Skeletal muscle satellite cell (primary cell): ENCODE data around the gene CATSPERZ.

ENCODE experiments used
- H3K27me3 ChIP-seq: 2 replicates; pipeline ENCODE4 v1.7.0; 2013; ENCODE audit warnings: low read length; ENCODE audit not compliant: control insufficient read depth, insufficient read depth
- H3K36me3 ChIP-seq: 2 replicates; pipeline ENCODE4 v1.7.0; 2013; ENCODE audit warnings: mild to moderate bottlenecking, control low read depth, low read length; ENCODE audit not compliant: insufficient read depth
- H3K4me1 ChIP-seq: 2 replicates; pipeline ENCODE4 v1.7.0; 2013; ENCODE audit warnings: low read length; ENCODE audit not compliant: control insufficient read depth, insufficient read depth
- H3K4me2 ChIP-seq: 2 replicates; pipeline ENCODE4 v1.7.0; 2013; ENCODE audit warnings: mild to moderate bottlenecking, low read length
- H3K4me3 ChIP-seq: 2 replicates; pipeline ENCODE4 v1.7.0; 2013; ENCODE audit warnings: low read length
- H3K9ac ChIP-seq: 2 replicates; pipeline ENCODE4 v1.7.0; 2013; ENCODE audit warnings: mild to moderate bottlenecking, low read depth, low read length, moderate library complexity
- H3K9me3 ChIP-seq: replicated peaks from 2 replicates; pipeline ENCODE4 v1.7.0; 2013; ENCODE audit warnings: mild to moderate bottlenecking, control low read depth, low read length

Gene CATSPERZ

DNA sequence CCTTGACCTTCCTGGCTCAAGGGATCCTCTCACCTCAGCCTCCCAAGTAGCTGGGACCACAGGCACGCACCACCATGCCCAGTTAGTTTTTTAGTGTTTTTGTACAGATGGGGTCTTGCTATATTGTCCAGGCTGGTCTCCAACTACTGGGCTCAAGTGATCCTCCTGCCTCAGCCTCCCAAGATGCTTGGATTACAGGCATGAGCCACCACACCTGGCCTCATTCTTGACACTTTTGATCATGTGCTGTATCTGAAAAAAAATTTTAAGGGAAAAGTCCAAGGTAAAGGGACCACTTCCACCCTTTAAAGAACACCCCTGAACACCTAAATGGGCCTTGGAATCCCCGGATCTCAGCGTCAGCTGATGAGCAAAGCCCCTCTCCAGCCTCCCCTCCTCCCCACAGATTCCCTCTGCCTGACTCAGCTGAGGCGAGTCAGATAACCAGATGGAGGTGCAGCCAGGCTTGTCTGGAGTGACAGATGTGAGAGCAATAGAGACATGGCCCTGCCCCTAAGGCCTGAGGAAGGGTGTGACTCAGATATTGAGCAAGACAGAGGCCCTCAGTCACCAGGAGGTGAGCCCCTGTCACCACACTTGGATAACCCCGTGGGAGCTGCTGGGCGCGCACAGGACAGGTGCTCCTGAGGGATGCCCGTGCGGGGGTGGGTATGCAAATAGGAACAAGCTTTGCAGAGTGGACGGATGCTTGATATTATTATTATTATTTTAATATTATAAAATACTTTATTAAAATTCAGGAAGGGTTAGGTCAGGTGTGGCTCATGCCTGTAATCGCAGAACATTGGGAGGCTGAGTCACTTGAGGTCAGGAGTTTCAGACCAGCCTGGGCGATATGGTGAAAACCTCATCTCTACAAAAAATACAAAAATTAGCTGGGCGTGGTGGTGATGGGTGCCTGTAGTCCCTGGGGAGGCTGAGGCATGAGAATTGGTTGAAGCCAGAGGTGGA lies 34.9 kb downstream of the CATSPERZ start:
- Histone ChIP-seq H3K4me1 (peaks cover 23% of the 10 kb centered on the region), H3K36me3 (no peaks in the 10 kb centered on the region)

DNA sequence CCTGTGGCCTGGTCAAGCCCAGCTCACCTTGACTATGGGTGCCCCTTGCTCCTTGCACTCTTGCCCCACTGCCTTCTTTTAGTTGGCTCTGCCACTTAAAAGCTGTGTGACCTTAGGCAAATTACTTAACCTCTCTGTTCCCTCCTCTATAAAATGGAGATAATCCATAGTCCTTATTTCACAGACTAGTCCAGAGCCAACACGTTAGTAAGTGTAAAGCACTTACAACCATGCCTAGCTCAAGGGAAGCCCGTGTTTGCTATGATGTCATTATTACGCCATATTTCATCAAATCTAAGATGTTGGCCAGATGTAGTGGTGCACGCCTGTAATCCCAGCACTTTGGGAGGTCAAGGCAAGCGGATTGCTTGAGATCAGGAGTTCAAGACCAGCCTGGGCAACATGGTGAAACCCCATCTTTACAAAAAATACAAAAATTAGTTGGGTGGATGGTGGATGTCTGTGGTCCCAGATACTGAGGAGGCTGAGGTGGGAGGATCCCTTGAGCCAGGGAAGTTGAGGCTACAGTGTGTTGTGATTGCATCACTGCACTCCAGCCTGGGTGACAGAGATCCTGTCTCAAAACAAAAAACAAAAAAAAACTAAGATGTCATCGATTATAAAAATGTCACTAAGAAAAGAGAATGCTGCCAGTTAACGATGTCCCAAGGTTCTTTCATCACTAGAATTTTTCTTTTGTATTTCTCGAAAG lies 37.5 kb downstream of the CATSPERZ start:
- Histone ChIP-seq H3K4me2 (no peak overlapping the region), H3K4me1 (peaks cover 18% of the 10 kb centered on the region), H3K27me3 (no peaks in the 10 kb centered on the region), H3K9me3 (no peaks in the 10 kb centered on the region), H3K9ac (no peak overlapping the region), H3K4me3 (no peak overlapping the region), H3K36me3 (no peaks in the 10 kb centered on the region)

More for the DNA sequence above, 34.9 kb downstream of the CATSPERZ start:
- Histone ChIP-seq H3K4me3 (no peak overlapping the region), H3K4me2 (no peak overlapping the region), H3K9me3 (no peaks in the 10 kb centered on the region), H3K9ac (no peak overlapping the region), H3K27me3 (no peaks in the 10 kb centered on the region)

- Histone ChIP-seq H3K9me3 (no peaks in the 10 kb centered on the region), H3K36me3 (no peaks in the 10 kb centered on the region), H3K9ac (no peak overlapping the region), H3K4me3 (no peak overlapping the region), H3K4me1 (peaks cover 18% of the 10 kb centered on the region), H3K27me3 (no peaks in the 10 kb centered on the region), H3K4me2 (no peak overlapping the region)
Measured at GRCh38 chr11:64338716-64339115, 38.6 kb downstream of the CATSPERZ start.

- Histone ChIP-seq H3K27me3 (no peaks in the 10 kb centered on the region), H3K36me3 (no peaks in the 10 kb centered on the region), H3K4me1 (peaks cover 18% of the 10 kb centered on the region), H3K4me2 (no peak overlapping the region), H3K9ac (no peak overlapping the region), H3K9me3 (no peaks in the 10 kb centered on the region), H3K4me3 (no peak overlapping the region)
Measured at GRCh38 chr11:64339286-64339685, 39.1 kb downstream of the CATSPERZ start.

DNA sequence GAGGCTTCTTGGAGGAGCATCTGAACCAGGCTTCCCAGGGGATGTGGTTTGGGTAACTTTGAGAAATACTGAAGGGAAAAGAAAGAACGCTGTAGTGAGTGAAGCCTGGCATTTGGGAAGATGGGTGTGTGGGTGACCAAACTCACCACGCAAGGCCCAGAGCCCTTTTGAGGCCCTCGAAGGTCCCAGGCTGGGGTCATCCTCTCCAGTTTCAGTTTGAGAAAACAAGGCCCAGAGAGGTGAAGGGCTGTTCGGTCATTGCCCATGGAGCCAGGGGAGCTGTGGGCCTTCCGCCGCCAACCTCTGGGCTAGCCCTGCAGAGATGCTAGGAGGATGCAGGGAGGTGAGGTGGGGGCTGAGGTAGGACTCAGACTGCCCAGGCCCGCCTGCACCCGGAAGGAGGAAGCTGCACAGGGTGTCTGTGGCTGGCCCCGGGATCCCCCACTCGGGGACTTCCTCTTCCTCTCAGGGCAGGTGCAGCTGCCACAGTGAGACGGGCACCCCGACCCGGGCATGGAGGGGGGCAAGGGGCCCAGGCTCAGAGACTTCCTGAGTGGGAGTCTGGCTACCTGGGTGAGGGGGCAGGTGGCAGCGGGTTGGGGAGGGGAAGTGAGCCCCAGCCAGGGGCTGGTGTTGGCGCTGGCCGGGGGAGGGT lies 39.7 kb downstream of the CATSPERZ start, which contains the start of gene CCDC88B:
CCDC88B (plus strand) TSS at position 451 of the 655 bp plus-strand sequence; CDS start at position 514, 63 bp downstream.
- H3K27me3 ChIP-seq = no peaks in the 10 kb centered on the region
- peaks cover 14% of the 10 kb centered on the region for H3K4me1 ChIP-seq
- no peak within 1 kb of the TSS for H3K4me2 ChIP-seq
- H3K36me3 ChIP-seq = no peaks in the 10 kb centered on the region
- no peak within 1 kb of the TSS for H3K4me3 ChIP-seq
- no peak within 1 kb of the TSS for H3K9ac ChIP-seq
- H3K9me3 ChIP-seq = no peaks in the 10 kb centered on the region

DNA sequence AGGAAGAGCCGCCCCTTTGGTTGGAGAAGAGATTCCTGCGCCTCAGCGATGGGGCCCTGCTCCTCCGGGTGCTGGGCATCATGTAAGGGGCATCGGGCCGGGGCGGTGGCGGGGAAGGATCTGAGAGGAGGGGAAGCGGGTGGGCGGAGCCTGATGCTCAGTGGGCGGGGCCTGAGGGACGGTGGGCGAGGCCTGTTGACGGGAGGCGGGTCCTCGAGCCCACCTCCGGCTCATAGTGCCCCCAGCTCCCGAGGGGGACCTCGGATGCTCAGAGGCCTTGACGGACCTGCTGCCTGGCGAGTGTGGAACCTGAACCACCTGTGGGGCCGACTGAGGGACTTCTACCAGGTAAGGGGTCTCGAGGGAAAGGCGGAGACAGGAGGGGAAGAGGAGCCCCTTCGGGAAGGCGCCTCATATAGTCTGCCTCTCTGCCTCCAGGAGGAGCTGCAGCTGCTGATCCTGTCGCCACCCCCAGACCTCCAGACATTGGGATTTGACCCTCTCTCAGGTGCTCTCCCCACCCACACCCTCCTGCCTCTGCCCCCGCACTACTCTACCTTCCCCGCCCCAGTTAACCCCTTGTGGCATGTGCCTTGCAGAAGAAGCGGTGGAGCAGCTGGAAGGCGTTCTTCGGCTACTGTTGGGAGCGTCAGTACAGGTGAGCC lies 40.6 kb downstream of the CATSPERZ start:
- peaks cover 6% of the 10 kb centered on the region for H3K4me1 ChIP-seq
- no peak overlapping the region for H3K9ac ChIP-seq
- no peaks in the 10 kb centered on the region for H3K36me3 ChIP-seq
- no peak overlapping the region for H3K4me3 ChIP-seq
- H3K9me3 ChIP-seq = no peaks in the 10 kb centered on the region
- H3K27me3 ChIP-seq = no peaks in the 10 kb centered on the region
- no peak overlapping the region for H3K4me2 ChIP-seq

DNA sequence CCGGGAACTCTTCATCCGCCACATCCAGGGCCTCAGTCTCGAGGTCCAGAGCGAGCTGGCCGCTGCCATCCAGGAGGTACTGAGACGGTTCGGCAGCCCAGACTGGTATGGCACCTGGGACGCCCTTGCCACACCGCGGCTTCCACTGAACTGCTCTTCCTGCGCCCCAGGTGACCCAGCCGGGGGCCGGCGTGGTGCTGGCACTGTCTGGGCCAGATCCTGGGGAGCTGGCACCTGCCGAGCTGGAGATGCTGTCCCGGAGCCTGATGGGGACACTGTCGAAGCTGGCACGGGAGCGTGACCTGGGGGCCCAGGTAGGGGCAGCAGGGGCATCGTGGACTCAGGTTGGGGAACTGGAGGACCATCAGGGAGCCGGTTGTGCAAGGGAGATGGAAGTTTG lies 41.3 kb downstream of the CATSPERZ start:
- no peak overlapping the region for H3K4me2 ChIP-seq
- H3K36me3 ChIP-seq = no peaks in the 10 kb centered on the region
- H3K9ac ChIP-seq = no peak overlapping the region
- no peak overlapping the region for H3K4me3 ChIP-seq
- H3K27me3 ChIP-seq = no peaks in the 10 kb centered on the region
- H3K9me3 ChIP-seq = no peaks in the 10 kb centered on the region
- H3K4me1 ChIP-seq = peaks cover 6% of the 10 kb centered on the region

DNA sequence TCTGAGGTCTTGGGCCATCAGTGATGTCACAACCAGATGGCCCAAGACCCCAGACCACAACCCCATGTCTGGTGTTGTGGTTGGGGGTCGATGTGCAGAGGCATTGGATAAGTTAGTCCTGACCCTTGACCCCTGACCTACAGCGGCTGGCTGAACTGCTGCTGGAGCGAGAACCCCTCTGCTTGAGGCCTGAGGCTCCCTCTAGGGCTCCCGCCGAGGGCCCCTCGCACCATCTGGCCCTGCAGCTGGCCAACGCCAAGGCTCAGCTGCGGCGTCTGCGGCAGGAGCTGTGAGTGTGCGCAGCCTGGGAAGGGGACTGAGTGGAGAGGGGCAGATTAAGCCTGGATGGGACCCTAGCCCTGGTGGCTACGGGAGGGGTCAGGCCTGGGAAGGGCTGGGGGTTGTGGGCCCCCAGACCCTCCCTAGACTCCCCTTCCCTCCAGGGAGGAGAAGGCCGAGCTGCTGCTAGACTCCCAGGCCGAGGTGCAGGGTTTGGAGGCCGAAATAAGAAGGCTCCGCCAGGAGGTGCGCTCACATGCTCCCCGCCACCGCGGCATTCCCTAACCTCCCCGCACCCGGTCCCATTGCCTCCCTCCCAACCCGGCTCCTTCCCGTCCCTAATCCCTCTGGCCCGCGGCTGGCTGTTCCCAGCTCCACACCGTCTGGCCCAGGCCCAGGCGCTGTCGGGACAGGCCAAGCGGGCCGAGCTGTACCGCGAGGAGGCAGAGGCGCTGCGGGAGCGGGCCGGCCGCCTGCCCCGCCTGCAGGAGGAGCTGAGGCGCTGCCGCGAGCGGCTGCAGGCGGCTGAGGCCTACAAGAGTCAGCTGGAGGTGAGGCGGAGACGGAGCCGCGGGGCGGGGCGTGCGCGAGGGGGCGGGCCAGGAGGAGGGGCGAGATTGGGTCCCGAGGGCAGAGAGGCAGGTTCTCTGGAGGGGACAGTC lies 42.0 kb downstream of the CATSPERZ start:
- Histone ChIP-seq H3K4me2 (peak overlapping the region; percentile 91), H3K9ac (peak overlapping the region; percentile 84), H3K27me3 (no peaks in the 10 kb centered on the region), H3K9me3 (no peaks in the 10 kb centered on the region), H3K4me3 (peak overlapping the region; percentile 73), H3K4me1 (peaks cover 6% of the 10 kb centered on the region), H3K36me3 (no peaks in the 10 kb centered on the region)

GRCh38 chr11:64342869-64343745 lies 42.9 kb downstream of the CATSPERZ start:
- Histone ChIP-seq H3K4me2 (peak overlapping the region; percentile 91), H3K4me1 (peaks cover 6% of the 10 kb centered on the region), H3K9me3 (no peaks in the 10 kb centered on the region), H3K36me3 (no peaks in the 10 kb centered on the region), H3K4me3 (peak overlapping the region; percentile 46), H3K9ac (no peak overlapping the region), H3K27me3 (no peaks in the 10 kb centered on the region)
